Mucosa of descending colon (tissue), 3 donors: ENCODE data around the gene SMIM30. TPM values are rescaled to one million over a fixed set of nuclear protein-coding genes. Genes with fewer than 3 reads are reported as not detected.
"Not testable (repeated sequence)": the region's sequence is repeated elsewhere in the genome, so short reads cannot be mapped to it uniquely, and the experiment has no call there.

ENCODE experiments used
- ATAC-seq: fragments of 200-7000 bp; cut with Tn5 transposase; one replicate; pipeline ENCODE4 v1.9.1; 2020; ENCODE audit warnings: mild to moderate bottlenecking, moderate library complexity
- DNase-seq, 3 donors: peaks; one replicate each; pipeline ENCODE4 v3.0.0-alpha.2; 2020
- H3K36me3 ChIP-seq: fragments of 200-600 bp; one replicate; pipeline ENCODE4 v1.8.0; 2021; ENCODE audit warnings: low read depth, mild to moderate bottlenecking
- H3K4me1 ChIP-seq: fragments of 200-600 bp; one replicate; pipeline ENCODE4 v1.8.0; 2021; ENCODE audit warnings: low read depth, mild to moderate bottlenecking
- H3K4me3 ChIP-seq: fragments of 200-600 bp; one replicate; pipeline ENCODE4 v1.8.0; 2021; ENCODE audit warnings: mild to moderate bottlenecking
- H3K9me3 ChIP-seq: fragments of 200-600 bp; one replicate; pipeline ENCODE4 v1.8.0; 2021; ENCODE audit warnings: mild to moderate bottlenecking
- intact Hi-C, 2 donors: fragments of 100-400 bp; cut with DNase I in 1 of 2; cut with micrococcal nuclease in 1 of 2; formaldehyde crosslinking; loops; one replicate each; pipeline versions ENCODE4 v1.11.0 to v1.11.1; 2022; cut with DNase I, micrococcal nuclease
- long read RNA-seq, 2 donors: library from polyadenylated mRNA; unstranded; transcript quantifications; one replicate each; pipeline ENCODE4 v2.0.0, GENCODE V29; 2019 to 2021
- total RNA-seq, 3 donors: library from RNA; stranded (reverse); fragmentation: NEBNext Ultra II Directional in 2 of 3; extraction: Animal tissue kit (Norgen Biotek cat#: 25700) in 2 of 3; gene quantifications; one replicate each; pipeline versions ENCODE4 v1.2.1 to v1.2.4, GENCODE V29; 2021 to 2023
- TF ChIP-seq, protein P1 (sequence below): fragments of 200-600 bp; IDR thresholded peaks from one replicate; pipeline ENCODE4 v1.8.0; 2022; ENCODE audit warnings: antibody characterized with exemption, mild to moderate bottlenecking
- donor health status: DM: no; HTN: no; CAD: no; lungs with moderate emphysema.
- donor health status: DM: no; HTN: no; CAD: no.
- donor health status: DM: no; HTN: yes; CAD: no.

The SMIM30 gene, protein sequence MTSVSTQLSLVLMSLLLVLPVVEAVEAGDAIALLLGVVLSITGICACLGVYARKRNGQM
- total RNA-seq, result 10 to 100 TPM; 21.4 to 27.6 (median 26.9) TPM
- long read RNA-seq, donor 1, transcript SMIM30-201 (3 exons, 1,070 nt), result major isoform, 6 of 9 reads
- long read RNA-seq, donor 1, partial matches to known transcripts, result 0 of 9 reads
- long read RNA-seq, donor 1, other reads (novel, unspliced or antisense), result 0 of 9 reads
- long read RNA-seq, donor 2, transcript SMIM30-201 (3 exons, 1,070 nt), result major isoform, 10 of 10 reads
- long read RNA-seq, donor 2, partial matches to known transcripts, result 0 of 10 reads
- long read RNA-seq, donor 2, other reads (novel, unspliced or antisense), result 0 of 10 reads

DNA sequence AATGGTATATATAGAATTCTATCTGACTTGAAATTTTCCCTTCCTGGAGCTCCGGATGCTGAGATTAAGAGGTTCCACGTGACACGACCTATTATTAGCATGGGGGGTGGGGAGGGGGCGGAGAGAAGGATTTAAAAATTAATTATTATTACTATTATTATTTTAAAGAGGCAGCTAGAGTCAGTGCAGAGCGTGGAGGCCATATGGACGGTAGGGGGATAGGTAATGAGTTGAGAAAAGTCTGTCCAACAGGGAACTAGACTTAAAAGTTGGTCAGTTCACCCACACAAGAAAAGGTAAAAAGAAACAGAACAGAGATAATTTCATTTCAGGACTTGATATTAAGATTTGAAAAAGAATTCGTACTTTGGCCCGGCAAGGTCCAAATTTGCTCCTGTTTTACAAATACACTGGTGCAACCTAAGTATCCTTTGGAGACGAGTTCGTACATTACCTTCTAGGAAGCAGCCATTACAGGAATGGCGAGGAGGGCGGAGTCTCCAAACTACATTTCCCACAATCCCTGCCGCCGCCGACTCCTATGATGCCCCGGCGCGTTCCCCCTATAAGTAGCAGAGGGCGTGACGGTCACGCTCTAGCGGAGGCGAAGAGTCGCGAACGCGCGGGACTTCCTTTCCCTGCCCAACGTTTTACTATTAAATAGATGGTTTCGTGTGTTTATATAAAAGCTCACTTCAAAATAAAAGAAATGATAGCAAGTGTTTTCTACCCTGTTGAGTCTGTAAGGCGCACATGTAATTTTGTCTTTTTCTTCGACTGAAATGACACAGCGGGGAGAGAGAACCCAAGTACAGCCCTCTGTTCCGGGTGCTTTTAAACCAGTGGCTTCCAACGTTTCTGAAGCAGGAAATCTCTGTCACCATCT is at the start of gene SMIM30:
TSS of gene SMIM30 (minus strand) at position 481 of the 886 bp plus-strand sequence. CDS start 976 bp downstream, outside the sequence.
- Histone ChIP-seq H3K4me1 (no peaks in the 10 kb centered on the region), H3K9me3 (no peaks in the 10 kb centered on the region), H3K4me3 (peak within 1 kb of the TSS; percentile 17), H3K36me3 (no peaks in the 10 kb centered on the region)
- intact Hi-C loops, result no loop called here
- DNase-seq (peak; percentile 91 to 94 (median 93)), ATAC-seq (peak; percentile 100)
- TF ChIP-seq, protein P1, sequence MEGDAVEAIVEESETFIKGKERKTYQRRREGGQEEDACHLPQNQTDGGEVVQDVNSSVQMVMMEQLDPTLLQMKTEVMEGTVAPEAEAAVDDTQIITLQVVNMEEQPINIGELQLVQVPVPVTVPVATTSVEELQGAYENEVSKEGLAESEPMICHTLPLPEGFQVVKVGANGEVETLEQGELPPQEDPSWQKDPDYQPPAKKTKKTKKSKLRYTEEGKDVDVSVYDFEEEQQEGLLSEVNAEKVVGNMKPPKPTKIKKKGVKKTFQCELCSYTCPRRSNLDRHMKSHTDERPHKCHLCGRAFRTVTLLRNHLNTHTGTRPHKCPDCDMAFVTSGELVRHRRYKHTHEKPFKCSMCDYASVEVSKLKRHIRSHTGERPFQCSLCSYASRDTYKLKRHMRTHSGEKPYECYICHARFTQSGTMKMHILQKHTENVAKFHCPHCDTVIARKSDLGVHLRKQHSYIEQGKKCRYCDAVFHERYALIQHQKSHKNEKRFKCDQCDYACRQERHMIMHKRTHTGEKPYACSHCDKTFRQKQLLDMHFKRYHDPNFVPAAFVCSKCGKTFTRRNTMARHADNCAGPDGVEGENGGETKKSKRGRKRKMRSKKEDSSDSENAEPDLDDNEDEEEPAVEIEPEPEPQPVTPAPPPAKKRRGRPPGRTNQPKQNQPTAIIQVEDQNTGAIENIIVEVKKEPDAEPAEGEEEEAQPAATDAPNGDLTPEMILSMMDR, result no peak

DNA sequence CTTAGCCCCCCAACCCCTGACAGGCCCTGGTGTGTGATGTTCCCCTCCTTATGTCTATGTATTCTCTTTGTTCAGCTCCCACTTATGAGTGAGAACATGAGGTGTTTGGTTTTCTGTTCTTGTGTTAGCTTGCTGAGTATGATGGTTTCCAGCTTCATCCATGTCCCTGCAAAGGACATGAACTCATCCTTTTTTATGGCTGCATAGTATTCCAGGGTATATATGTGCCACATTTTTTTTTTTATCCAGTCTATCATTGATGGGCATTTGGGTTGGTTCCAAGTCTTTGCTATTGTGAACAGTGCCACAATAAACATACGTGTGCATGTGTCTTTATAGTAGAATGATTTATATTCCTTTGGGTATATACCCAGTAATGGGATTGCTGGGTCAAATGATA is 47.8 kb upstream of the SMIM30 start:
- H3K9me3 ChIP-seq, intact Hi-C loops, H3K4me3 ChIP-seq, H3K36me3 ChIP-seq, H3K4me1 ChIP-seq, ATAC-seq, DNase-seq: not testable (repeated sequence)

DNA sequence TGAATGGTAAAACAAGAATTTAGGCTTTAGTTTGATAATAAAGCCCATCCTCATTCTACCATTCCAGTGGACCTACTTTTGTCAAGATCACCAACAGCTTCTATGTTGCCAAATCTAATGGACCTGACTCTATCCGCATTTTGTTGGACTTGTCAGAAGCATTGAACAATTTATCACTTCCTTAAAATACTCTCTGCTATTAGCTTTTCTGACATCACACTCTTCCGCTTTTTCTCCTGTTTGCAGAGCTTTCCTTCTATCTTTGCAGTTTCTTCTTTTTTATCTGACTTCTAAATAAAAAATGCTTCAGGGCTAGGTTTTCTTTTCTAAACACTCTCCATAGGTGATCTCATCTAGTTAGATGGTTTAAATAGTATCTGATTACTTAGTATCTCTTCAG is 42.7 kb upstream of the SMIM30 start:
- Histone ChIP-seq H3K4me3 (no peak overlapping the region), H3K36me3 (no peaks in the 10 kb centered on the region), H3K9me3 (no peaks in the 10 kb centered on the region), H3K4me1 (no peaks in the 10 kb centered on the region)
- intact Hi-C loops, result no loop called here
- DNase-seq (no peak), ATAC-seq (no peak)
- TF ChIP-seq, protein P1, result no peak

DNA sequence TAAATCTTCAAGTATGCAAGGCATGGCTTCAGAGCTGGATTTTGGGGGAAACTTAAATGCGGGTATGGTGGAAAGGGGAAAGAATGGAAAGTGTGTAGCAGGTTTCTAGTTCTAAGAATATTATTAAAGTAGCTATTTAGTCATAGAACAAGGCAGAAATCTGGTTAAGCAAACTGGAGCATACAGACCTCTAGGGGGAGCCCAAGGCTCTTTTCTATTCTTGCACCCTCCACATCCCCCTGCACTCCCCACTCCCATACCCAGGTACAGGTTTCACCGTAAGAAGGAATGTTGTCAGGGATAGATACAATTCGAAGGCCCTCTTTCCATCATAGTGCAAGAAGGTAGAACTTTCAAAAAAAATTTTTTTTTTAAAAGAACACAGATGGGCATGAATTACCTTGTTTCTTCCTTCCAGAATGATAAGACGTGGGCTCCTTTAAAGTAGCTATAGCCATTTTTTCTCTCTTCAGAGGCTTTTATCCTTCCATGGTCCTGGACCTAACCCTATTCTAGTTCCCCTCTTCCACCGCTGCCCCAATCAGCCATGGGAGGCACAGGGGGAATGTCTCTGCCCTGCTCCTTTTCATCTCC is 41.5 kb upstream of the SMIM30 start:
- H3K36me3 ChIP-seq, result no peaks in the 10 kb centered on the region
- ATAC-seq, result peak; percentile 31
- intact Hi-C loops, result no loop called here

DNA sequence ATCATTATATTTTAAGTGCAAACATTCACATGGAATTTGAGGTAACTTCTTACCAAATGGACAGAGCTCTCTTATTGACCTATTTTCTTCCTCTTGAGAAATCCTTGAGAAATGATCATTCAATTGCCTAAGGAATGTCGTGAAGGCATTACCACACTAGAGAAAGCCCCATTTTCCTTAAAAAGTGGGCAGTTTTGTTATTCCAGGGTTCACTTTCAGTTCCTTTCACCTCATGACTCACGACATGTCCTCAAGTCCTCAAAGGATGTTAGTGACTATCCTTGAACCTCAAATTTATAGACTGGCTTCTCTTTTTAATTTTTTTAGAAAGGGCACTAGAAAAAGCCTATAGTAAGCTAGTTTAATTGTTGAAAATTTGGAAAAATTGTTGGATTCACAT is 40.4 kb upstream of the SMIM30 start:
- H3K9me3 ChIP-seq, result no peaks in the 10 kb centered on the region
- H3K36me3 ChIP-seq, result no peaks in the 10 kb centered on the region
- no peaks in the 10 kb centered on the region for H3K4me1 ChIP-seq
- ATAC-seq (no peak), DNase-seq (no peak)
- intact Hi-C loops, result no loop called here
- H3K4me3 ChIP-seq, result no peak overlapping the region
- TF ChIP-seq, protein P1, result no peak

More for the DNA sequence above, 41.5 kb upstream of the SMIM30 start:
- H3K4me3 ChIP-seq, result no peak overlapping the region
- TF ChIP-seq, protein P1, result peak; percentile 37
- no peaks in the 10 kb centered on the region for H3K9me3 ChIP-seq
- DNase-seq, result peak in 1 of 3 donors; percentile 40
- no peaks in the 10 kb centered on the region for H3K4me1 ChIP-seq
